MM.1S (cell line): Measurements from ENCODE around the gene MCOLN2.
A peak's percentile ranks its signal among the peaks of the same experiment; 100 is the strongest.

Experiments
- DNase-seq: peaks from one replicate; pipeline ENCODE4 v3.0.0-alpha.2; 2015
- H2AFZ ChIP-seq: fragments of 300-600 bp; sonication (generic); 2 replicates; pipeline ENCODE4 v1.6.0; 2016; ENCODE audit warnings: antibody characterized with exemption, low read length
- H3F3A ChIP-seq: fragments of 300-600 bp; sonication (generic); 2 replicates; pipeline ENCODE4 v1.6.1; 2016; ENCODE audit warnings: mild to moderate bottlenecking, antibody characterized with exemption, low read length, moderate library complexity, mixed read lengths; ENCODE audit not compliant: insufficient read depth
- H3K27ac ChIP-seq: fragments of 300-600 bp; sonication (generic); 2 replicates; pipeline ENCODE4 v1.5.1; 2016; ENCODE audit warnings: mild to moderate bottlenecking, low read length
- H3K27me3 ChIP-seq: fragments of 300-600 bp; sonication (generic); replicated peaks from 2 replicates; pipeline ENCODE4 v1.6.0; 2016; ENCODE audit warnings: low read length; ENCODE audit not compliant: insufficient read depth
- H3K36me3 ChIP-seq: fragments of 300-600 bp; sonication (generic); replicated peaks from 2 replicates; pipeline ENCODE4 v1.6.1; 2016; ENCODE audit warnings: mild to moderate bottlenecking, low read length, mixed read lengths; ENCODE audit not compliant: insufficient read depth
- H3K4me1 ChIP-seq: fragments of 300-600 bp; sonication (generic); 2 replicates; pipeline ENCODE4 v1.6.1; 2016; ENCODE audit warnings: low read length, mixed read lengths
- H3K4me2 ChIP-seq: fragments of 300-600 bp; sonication (generic); 2 replicates; pipeline ENCODE4 v1.6.0; 2016; ENCODE audit warnings: low read depth, low read length
- H3K4me3 ChIP-seq: fragments of 300-600 bp; sonication (generic); 2 replicates; pipeline ENCODE4 v1.5.1; 2016; ENCODE audit warnings: low read length, mixed read lengths
- H3K79me2 ChIP-seq: fragments of 300-600 bp; sonication (generic); 2 replicates; pipeline ENCODE4 v1.6.1; 2016; ENCODE audit warnings: mixed run types, low read length, mixed read lengths
- H3K9ac ChIP-seq: fragments of 300-600 bp; sonication (generic); 2 replicates; pipeline ENCODE4 v1.6.1; 2016; ENCODE audit warnings: low read length, mixed read lengths
- H3K9me2 ChIP-seq: fragments of 300-600 bp; sonication (generic); replicated peaks from 2 replicates; pipeline ENCODE4 v1.6.1; 2016; ENCODE audit warnings: mild to moderate bottlenecking, low read length, mixed read lengths; ENCODE audit not compliant: insufficient read depth
- H3K9me3 ChIP-seq: fragments of 300-600 bp; sonication (generic); replicated peaks from 2 replicates; pipeline ENCODE4 v1.6.1; 2016; ENCODE audit warnings: mild to moderate bottlenecking, low read length, mixed read lengths; ENCODE audit not compliant: insufficient read depth
- H4K20me1 ChIP-seq: fragments of 300-600 bp; sonication (generic); 2 replicates; pipeline ENCODE4 v1.6.1; 2016; ENCODE audit warnings: mild to moderate bottlenecking, low read length, moderate library complexity, mixed read lengths; ENCODE audit not compliant: insufficient read depth
- CTCF ChIP-seq: fragments of 300-600 bp; sonication (generic); IDR thresholded peaks from 2 replicates; pipeline ENCODE4 v1.5.1; 2016; ENCODE audit warnings: antibody characterized with exemption, low read length, mixed read lengths
- EZH2 ChIP-seq: fragments of 300-600 bp; sonication (generic); optimal IDR thresholded peaks from 2 replicates; pipeline ENCODE3; 2017; ENCODE audit warnings: low read depth, mild to moderate bottlenecking, antibody characterized with exemption, low read length, mixed read lengths
- EZH2phosphoT487 ChIP-seq: fragments of 300-600 bp; sonication (generic); IDR thresholded peaks from 2 replicates; pipeline ENCODE4 v1.6.1; 2018; ENCODE audit warnings: antibody characterized with exemption, low read length

Gene MCOLN2

GRCh38 chr1:84944767-84945486 is 52.0 kb downstream of the MCOLN2 start:
- Histone ChIP-seq H3K27me3 (peaks cover 21% of the 10 kb centered on the region), H3K4me1 (no peaks in the 10 kb centered on the region), H3F3A (no peaks in the 10 kb centered on the region), H3K9me3 (no peaks in the 10 kb centered on the region), H3K36me3 (no peaks in the 10 kb centered on the region), H4K20me1 (no peaks in the 10 kb centered on the region), H3K79me2 (no peaks in the 10 kb centered on the region), H3K9me2 (no peaks in the 10 kb centered on the region), H2AFZ (no peak overlapping the region), H3K4me3 (peak overlapping the region; percentile 50; the same call in 1 of the 2 replicates), H3K9ac (no peak overlapping the region), H3K4me2 (peak overlapping the region; percentile 43; the same call in 1 of the 2 replicates), H3K27ac (no peak overlapping the region)
- DNase-seq: peak; percentile 79
- TF ChIP-seq EZH2phosphoT487 (no peak), CTCF (peak; percentile 66), EZH2 (no peak)

- H3K27ac ChIP-seq: no peak overlapping the region
- H3K4me2 ChIP-seq: no peak overlapping the region
- DNase-seq: no peak
- H3K9ac ChIP-seq: no peak overlapping the region
- no peak overlapping the region for H3K4me3 ChIP-seq
- no peaks in the 10 kb centered on the region for H3K9me2 ChIP-seq
- H3F3A ChIP-seq: no peaks in the 10 kb centered on the region
- H3K27me3 ChIP-seq: peaks cover 21% of the 10 kb centered on the region
- H2AFZ ChIP-seq: no peak overlapping the region
- H3K4me1 ChIP-seq: no peaks in the 10 kb centered on the region
- no peaks in the 10 kb centered on the region for H3K9me3 ChIP-seq
- H3K36me3 ChIP-seq: no peaks in the 10 kb centered on the region
- no peak for TF ChIP-seq EZH2
- TF ChIP-seq CTCF: no peak
- TF ChIP-seq EZH2phosphoT487: no peak
- no peaks in the 10 kb centered on the region for H3K79me2 ChIP-seq
- H4K20me1 ChIP-seq: no peaks in the 10 kb centered on the region
Measured at GRCh38 chr1:84941843-84942242, 55.1 kb downstream of the MCOLN2 start.

- Histone ChIP-seq H3K9me3 (no peaks in the 10 kb centered on the region), H3F3A (no peaks in the 10 kb centered on the region), H3K4me2 (no peak overlapping the region), H3K4me3 (no peak overlapping the region), H3K79me2 (no peaks in the 10 kb centered on the region), H3K27me3 (peaks cover 21% of the 10 kb centered on the region), H2AFZ (no peak overlapping the region), H3K9ac (no peak overlapping the region), H4K20me1 (no peaks in the 10 kb centered on the region), H3K36me3 (no peaks in the 10 kb centered on the region), H3K4me1 (no peaks in the 10 kb centered on the region), H3K27ac (no peak overlapping the region), H3K9me2 (no peaks in the 10 kb centered on the region)
- no peak for TF ChIP-seq EZH2phosphoT487
- TF ChIP-seq CTCF: no peak
- TF ChIP-seq EZH2: no peak
- DNase-seq: no peak
Measured at GRCh38 chr1:84940481-84940880, 56.4 kb downstream of the MCOLN2 start.
